Nephron progenitor cell (in vitro differentiated cells): ENCODE data around the gene CBLC.
"Not testable (repeated sequence)": the region's sequence is repeated elsewhere in the genome, so short reads cannot be mapped to it uniquely, and the experiment has no call there.

ENCODE experiments used
- DNase-seq: peaks from one replicate; pipeline ENCODE4 v3.0.0; 2021
- H3K27ac Mint-ChIP-seq: 2 replicates; pipeline ENCODE4 v1.8.0; 2021; ENCODE audit warnings: mild to moderate bottlenecking, moderate library complexity, mixed read lengths
- H3K27me3 Mint-ChIP-seq: 2 replicates; pipeline ENCODE4 v1.8.0; 2021; ENCODE audit warnings: mild to moderate bottlenecking, low read depth, mixed read lengths; ENCODE audit not compliant: poor library complexity
- H3K36me3 Mint-ChIP-seq: 2 replicates; pipeline ENCODE4 v1.8.0; 2021; ENCODE audit warnings: low read depth, mixed read lengths
- H3K4me1 Mint-ChIP-seq: 2 replicates; pipeline ENCODE4 v1.8.0; 2021; ENCODE audit warnings: mixed read lengths
- H3K4me3 Mint-ChIP-seq: 2 replicates; pipeline ENCODE4 v1.8.0; 2021; ENCODE audit warnings: mild to moderate bottlenecking, moderate library complexity, mixed read lengths
- H3K9me3 Mint-ChIP-seq: 2 replicates; pipeline ENCODE4 v1.8.0; 2021; ENCODE audit warnings: mild to moderate bottlenecking, moderate library complexity, mixed read lengths
- TF ChIP-seq, protein P1 (sequence below): fragments of 200-600 bp; sonication (generic); IDR thresholded peaks from 2 replicates; pipeline ENCODE4 v1.5.0; 2021; ENCODE audit warnings: antibody characterized with exemption

The CBLC gene

DNA sequence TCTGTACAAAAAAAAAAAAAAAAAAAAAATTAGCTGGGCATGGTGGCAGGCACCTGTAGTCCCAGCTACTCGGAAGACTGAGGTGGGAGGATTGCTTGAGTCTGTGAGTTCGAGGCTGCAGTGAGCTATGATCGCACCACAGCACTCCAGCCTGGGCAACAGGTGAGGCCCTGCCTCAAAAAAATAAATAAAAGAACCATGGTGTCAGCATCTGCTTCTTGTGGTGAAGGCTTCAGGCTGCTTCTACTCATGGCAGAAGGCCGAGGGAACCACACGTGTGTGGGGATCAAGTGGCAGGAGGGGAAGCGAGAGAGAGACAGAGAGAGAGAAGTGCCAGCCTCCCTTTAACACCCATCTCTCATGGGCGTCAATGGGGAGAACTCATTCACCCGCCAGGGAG, 15.7 kb upstream of the CBLC start:
- DNase-seq = no peak
- Mint-ChIP-seq H3K27me3 (peaks cover 49% of the 10 kb centered on the region), H3K4me3 (no peak overlapping the region), H3K36me3 (no peaks in the 10 kb centered on the region), H3K27ac (peak overlapping the region; percentile 61), H3K9me3 (no peaks in the 10 kb centered on the region), H3K4me1 (peaks cover 29% of the 10 kb centered on the region)
- TF ChIP-seq, protein P1, sequence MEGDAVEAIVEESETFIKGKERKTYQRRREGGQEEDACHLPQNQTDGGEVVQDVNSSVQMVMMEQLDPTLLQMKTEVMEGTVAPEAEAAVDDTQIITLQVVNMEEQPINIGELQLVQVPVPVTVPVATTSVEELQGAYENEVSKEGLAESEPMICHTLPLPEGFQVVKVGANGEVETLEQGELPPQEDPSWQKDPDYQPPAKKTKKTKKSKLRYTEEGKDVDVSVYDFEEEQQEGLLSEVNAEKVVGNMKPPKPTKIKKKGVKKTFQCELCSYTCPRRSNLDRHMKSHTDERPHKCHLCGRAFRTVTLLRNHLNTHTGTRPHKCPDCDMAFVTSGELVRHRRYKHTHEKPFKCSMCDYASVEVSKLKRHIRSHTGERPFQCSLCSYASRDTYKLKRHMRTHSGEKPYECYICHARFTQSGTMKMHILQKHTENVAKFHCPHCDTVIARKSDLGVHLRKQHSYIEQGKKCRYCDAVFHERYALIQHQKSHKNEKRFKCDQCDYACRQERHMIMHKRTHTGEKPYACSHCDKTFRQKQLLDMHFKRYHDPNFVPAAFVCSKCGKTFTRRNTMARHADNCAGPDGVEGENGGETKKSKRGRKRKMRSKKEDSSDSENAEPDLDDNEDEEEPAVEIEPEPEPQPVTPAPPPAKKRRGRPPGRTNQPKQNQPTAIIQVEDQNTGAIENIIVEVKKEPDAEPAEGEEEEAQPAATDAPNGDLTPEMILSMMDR = no peak

DNA sequence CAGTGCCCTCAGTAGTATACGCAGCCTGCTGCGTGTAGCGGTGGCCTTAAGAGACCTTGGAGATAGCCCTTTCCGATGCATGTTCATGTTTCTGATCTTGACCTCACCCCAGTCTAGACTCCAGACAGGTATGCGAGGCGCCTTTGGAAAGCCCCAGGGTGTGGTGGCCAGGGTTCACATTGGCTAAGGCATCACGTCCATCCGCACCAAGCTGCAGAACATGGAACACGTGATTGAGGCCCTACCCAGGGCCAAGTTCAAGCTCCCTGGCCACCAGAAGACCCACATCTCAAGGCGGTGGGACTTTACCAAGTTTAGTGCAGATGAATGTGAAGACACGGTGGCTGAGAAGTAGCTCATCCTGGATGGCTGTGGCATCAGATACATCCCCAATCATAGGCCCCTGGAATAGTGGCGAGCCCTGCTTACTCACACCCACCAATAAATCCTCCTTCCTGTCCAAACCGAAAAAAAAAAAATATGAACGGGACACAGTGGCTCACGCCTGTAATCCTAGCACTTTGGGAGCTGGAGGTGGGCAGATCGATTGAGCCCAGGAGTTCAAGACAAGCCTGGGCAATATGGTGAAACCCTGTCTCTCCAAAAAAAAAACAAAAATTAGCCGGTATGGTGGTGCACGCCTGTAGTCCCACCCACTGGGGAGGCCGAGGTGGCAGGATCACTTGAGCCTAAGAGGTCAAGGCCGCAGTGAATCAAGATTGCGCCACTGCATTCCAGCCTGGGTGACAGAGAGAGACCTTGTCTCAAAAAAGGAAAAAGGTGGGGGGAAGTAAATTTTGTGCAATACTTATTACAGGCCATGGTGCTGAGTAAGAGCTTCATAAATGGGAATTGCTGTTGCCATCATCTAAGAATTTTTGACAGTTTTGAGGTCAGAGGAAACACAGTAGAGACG, 12.4 kb upstream of the CBLC start:
- H3K27ac Mint-ChIP-seq = peak overlapping the region; percentile 66
- H3K9me3 Mint-ChIP-seq = peaks cover 10% of the 10 kb centered on the region
- TF ChIP-seq, protein P1 = no peak
- H3K27me3 Mint-ChIP-seq = peaks cover 46% of the 10 kb centered on the region
- H3K4me1 Mint-ChIP-seq = peaks cover 16% of the 10 kb centered on the region
- DNase-seq = no peak
- H3K36me3 Mint-ChIP-seq = no peaks in the 10 kb centered on the region
- no peak overlapping the region for H3K4me3 Mint-ChIP-seq

DNA sequence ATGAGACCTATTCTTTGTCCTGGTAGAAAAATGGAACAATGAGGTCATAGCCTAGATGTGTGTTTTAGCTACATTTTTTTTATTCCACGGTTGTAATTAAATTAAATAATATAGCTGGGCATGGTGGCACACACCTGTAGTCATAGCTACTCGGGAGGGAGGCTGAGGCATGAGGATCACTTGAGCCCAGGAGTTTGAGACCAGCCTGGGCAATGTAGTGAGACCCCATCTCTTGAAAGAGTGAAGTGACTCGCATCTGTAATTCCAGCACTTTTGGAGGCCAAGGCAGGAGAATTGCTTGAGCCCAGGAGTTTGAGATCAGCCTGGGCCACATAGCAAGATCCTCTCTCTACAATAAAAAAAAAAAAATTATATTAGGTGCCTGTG, 11.7 kb upstream of the CBLC start:
- TF ChIP-seq, protein P1 = no peak
- peaks cover 21% of the 10 kb centered on the region for H3K4me1 Mint-ChIP-seq
- H3K27me3 Mint-ChIP-seq = peaks cover 52% of the 10 kb centered on the region
- DNase-seq = no peak
- H3K9me3 Mint-ChIP-seq = peaks cover 13% of the 10 kb centered on the region
- no peak overlapping the region for H3K27ac Mint-ChIP-seq
- H3K4me3 Mint-ChIP-seq = no peak overlapping the region
- H3K36me3 Mint-ChIP-seq = no peaks in the 10 kb centered on the region

DNA sequence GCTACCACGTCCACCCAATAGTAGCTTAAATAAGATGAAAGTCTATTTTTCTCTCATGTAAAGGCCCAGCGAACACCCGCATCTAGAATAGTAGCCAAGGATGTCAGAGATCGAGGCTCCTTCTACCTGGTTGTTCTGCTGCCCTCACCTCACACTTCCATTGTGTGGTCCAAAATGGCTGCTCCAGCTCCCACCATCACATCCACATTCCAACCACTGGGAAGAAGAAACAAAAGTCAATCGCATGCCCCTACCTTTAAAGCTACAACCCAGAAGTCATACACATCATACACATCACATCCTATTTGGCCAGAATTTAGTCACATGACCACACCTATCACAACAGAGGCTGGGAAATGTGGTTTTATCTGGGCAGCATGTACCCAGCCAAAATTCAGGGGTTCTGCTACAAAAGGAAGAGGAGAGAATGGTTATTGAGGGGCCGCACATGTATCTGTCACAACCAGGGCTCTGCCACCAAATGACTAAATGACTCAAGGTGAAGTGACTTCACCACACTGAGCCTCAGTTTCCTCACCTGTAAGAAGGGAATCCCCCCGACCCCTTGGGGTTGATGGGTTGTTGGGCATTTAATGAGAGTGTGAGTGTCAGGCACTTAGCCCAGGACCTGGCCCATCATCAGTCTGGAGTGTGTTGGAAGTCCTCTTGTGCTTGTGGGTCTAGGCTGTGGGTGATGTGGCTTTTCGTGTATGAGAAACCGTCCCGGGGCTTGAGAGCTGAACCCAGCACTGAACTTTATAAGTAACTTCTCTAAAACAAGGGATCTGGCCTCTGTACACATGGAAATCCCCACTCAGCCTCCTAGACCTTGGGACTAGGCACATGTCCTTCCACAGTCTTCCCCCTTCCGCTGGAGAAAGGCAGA, 10.2 kb upstream of the CBLC start:
- Mint-ChIP-seq H3K27ac (no peak overlapping the region), H3K27me3 (peaks cover 58% of the 10 kb centered on the region), H3K9me3 (peaks cover 13% of the 10 kb centered on the region), H3K4me3 (no peak overlapping the region), H3K36me3 (no peaks in the 10 kb centered on the region), H3K4me1 (peaks cover 17% of the 10 kb centered on the region)
- no peak for DNase-seq
- TF ChIP-seq, protein P1 = no peak

DNA sequence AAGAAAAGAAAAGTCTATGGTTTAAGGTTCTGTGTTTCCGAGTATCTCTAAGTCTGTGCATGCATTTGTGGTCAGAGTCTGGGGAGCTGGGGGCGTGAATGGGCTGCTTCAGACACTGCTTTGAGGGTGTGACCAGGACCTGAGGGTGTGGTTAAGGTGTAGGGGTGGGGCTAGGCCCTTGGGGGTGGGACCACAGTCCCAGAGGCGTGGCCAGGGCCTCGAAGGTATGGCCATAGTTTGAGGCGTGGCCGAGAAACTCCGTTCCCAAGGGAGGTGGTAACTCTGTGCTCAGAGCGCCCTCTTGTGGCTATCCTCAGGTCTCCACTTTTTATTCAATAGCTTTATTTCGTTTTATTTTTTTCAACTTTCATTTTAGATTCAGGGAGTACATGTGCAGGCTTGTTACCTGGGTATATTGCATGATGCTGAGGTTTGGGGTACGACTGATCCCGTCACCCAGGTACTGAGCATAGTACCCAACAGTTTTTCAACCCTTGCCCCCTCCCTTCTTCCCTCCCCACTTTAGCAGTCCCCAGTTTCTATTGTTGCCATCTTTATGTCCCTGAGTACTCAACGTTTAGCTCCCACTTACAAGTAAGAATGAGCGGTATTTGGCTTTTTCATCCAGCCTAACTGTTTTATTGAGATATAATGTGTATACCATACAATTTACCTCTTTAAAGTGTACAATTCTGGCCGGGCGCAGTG, 7.0 kb upstream of the CBLC start:
- H3K27ac Mint-ChIP-seq = no peak overlapping the region
- peaks cover 13% of the 10 kb centered on the region for H3K9me3 Mint-ChIP-seq
- no peak overlapping the region for H3K4me3 Mint-ChIP-seq
- no peaks in the 10 kb centered on the region for H3K36me3 Mint-ChIP-seq
- H3K4me1 Mint-ChIP-seq = peaks cover 4% of the 10 kb centered on the region
- DNase-seq = peak; percentile 92
- peaks cover 60% of the 10 kb centered on the region for H3K27me3 Mint-ChIP-seq
- TF ChIP-seq, protein P1 = peak; percentile 76

DNA sequence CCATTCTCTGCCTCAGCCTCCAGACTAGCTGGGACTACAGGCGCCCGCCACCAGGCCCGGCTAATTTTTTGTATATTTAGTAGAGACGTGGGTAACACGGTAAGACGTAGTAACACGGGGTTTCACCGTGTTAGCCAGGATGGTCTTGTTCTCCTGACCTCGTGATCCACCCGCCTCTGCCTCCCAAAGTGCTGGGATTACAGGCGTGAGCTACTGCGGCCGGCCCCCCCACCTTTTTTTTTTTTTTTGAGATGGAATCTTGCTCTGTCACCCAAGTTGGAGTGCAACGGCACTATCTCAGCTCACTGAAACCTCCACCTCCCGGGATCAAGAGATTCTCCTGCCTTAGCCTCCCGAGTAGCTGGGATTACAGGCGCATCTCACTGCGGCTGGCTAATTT, 5.5 kb upstream of the CBLC start:
- Mint-ChIP-seq H3K9me3 (peaks cover 13% of the 10 kb centered on the region), H3K27me3 (peaks cover 63% of the 10 kb centered on the region), H3K4me1 (peaks cover 12% of the 10 kb centered on the region)
- H3K27ac Mint-ChIP-seq, DNase-seq, H3K4me3 Mint-ChIP-seq, H3K36me3 Mint-ChIP-seq: not testable (repeated sequence)
